ENCODE measurements around the gene LRCH2. TPM values are rescaled to one million over a fixed set of nuclear protein-coding genes. Genes with fewer than 3 reads are reported as not detected.
"Not testable (repeated sequence)": the region's sequence is repeated elsewhere in the genome, so short reads cannot be mapped to it uniquely, and the experiment has no call there.

Gene LRCH2
- total and polyA plus RNA-seq, 10 donors, result 0.39 to 4.0 (median 2.8) TPM

- TF ChIP-seq POLR2A (IDR thresholded peaks at IDR 0.05), result no peak
- TF ChIP-seq CTCF (IDR thresholded peaks at IDR 0.05 in 8 of 11, conservative IDR thresholded peaks at IDR 0.05 in 3 of 11), result no peak
- TF ChIP-seq POLR2AphosphoS5 (IDR thresholded peaks at IDR 0.05), result no peak
- 29 to 65% (median 39%) methylated on average over 4 of the region's 4 CpGs for WGBS, 5 donors
- DNase-seq, result no peak
- H3K4me1 ChIP-seq, result no peaks in the 10 kb centered on the region
- H3K27ac ChIP-seq, result peak overlapping the region in 3 of 8 donors; percentile 7 to 28 (median 16)
- intact Hi-C loops (cut with DNase I; ENCODE audit: low total_unique reads), result no loop called here
- H3K36me3 ChIP-seq, result no peaks in the 10 kb centered on the region
- peaks cover 0 to 18% (median 8%) of the 10 kb centered on the region in 7 donors for H3K27me3 ChIP-seq (replicated peaks in 1 of 7)
- no peak overlapping the region for H3K4me3 ChIP-seq
- no peaks in the 10 kb centered on the region for H3K9me3 ChIP-seq
These were observed 4.4 kb downstream of the LRCH2 start for GRCh38 chrX:115229337-115230003.

GRCh38 chrX:115226929-115227328, 7.0 kb downstream of the LRCH2 start:
- no peak overlapping the region for H3K4me3 ChIP-seq
- peaks cover 0 to 8% (median 0%) of the 10 kb centered on the region in 7 donors for H3K27me3 ChIP-seq (replicated peaks in 1 of 7)
- H3K9me3 ChIP-seq, result no peaks in the 10 kb centered on the region
- TF ChIP-seq CTCF (IDR thresholded peaks at IDR 0.05 in 8 of 11, conservative IDR thresholded peaks at IDR 0.05 in 3 of 11), result no peak
- TF ChIP-seq POLR2AphosphoS5 (IDR thresholded peaks at IDR 0.05), result no peak
- no peak for TF ChIP-seq POLR2A (IDR thresholded peaks at IDR 0.05)
- no peak for DNase-seq
- no peaks in the 10 kb centered on the region for H3K4me1 ChIP-seq
- H3K27ac ChIP-seq, result no peak overlapping the region
- intact Hi-C loops (cut with DNase I; ENCODE audit: low total_unique reads), result no loop called here
- no peaks in the 10 kb centered on the region for H3K36me3 ChIP-seq
- 0 to 43% (median 7%) methylated on average over 1 of the region's 1 CpG for WGBS, 5 donors

- intact Hi-C loops (cut with DNase I; ENCODE audit: low total_unique reads); H3K27me3 ChIP-seq (replicated peaks in 1 of 7); H3K27ac ChIP-seq; H3K9me3 ChIP-seq; H3K36me3 ChIP-seq; H3K4me1 ChIP-seq; H3K4me3 ChIP-seq; DNase-seq: not testable (repeated sequence)
- WGBS, 5 donors, result 83 to 96% (median 90%) methylated on average over 4 of the region's 4 CpGs
These were observed 16.6 kb downstream of the LRCH2 start for GRCh38 chrX:115217346-115217745.

GRCh38 chrX:115214605-115215004, 19.3 kb downstream of the LRCH2 start:
- no peak for DNase-seq
- no peaks in the 10 kb centered on the region for H3K4me1 ChIP-seq
- no peaks in the 10 kb centered on the region for H3K36me3 ChIP-seq
- H3K4me3 ChIP-seq, result no peak overlapping the region
- intact Hi-C loops (cut with DNase I; ENCODE audit: low total_unique reads), result no loop called here
- TF ChIP-seq POLR2A (IDR thresholded peaks at IDR 0.05) (no peak), POLR2AphosphoS5 (IDR thresholded peaks at IDR 0.05) (no peak), CTCF (IDR thresholded peaks at IDR 0.05 in 8 of 11, conservative IDR thresholded peaks at IDR 0.05 in 3 of 11) (no peak)
- no peaks in the 10 kb centered on the region for H3K27me3 ChIP-seq (replicated peaks in 1 of 7)
- H3K9me3 ChIP-seq, result peaks cover 0 to 10% (median 0%) of the 10 kb centered on the region in 8 donors
- H3K27ac ChIP-seq, result no peak overlapping the region
- 41 to 63% (median 48%) methylated on average over 3 of the region's 3 CpGs for WGBS, 5 donors
